NAMALWA (cell line): ENCODE results near the gene XAGE3.
"Not testable (repeated sequence)": the region's sequence is repeated elsewhere in the genome, so short reads cannot be mapped to it uniquely, and the experiment has no call there.

Experiments used
- DNase-seq: peaks from one replicate; pipeline ENCODE4 v3.0.0-alpha.2; 2015; ENCODE audit warnings: low spot score

The XAGE3 gene, protein sequence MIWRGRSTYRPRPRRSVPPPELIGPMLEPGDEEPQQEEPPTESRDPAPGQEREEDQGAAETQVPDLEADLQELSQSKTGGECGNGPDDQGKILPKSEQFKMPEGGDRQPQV

GRCh38 chrX:52867610-52868348, at the start of gene XAGE3:
XAGE3 (minus strand) TSS chrX:52868083; CDS start chrX:52867133, 950 bp downstream.
- no peak for DNase-seq

GRCh38 chrX:52914704-52915103, 46.8 kb upstream of the XAGE3 start:
- not testable (repeated sequence) for DNase-seq

DNA sequence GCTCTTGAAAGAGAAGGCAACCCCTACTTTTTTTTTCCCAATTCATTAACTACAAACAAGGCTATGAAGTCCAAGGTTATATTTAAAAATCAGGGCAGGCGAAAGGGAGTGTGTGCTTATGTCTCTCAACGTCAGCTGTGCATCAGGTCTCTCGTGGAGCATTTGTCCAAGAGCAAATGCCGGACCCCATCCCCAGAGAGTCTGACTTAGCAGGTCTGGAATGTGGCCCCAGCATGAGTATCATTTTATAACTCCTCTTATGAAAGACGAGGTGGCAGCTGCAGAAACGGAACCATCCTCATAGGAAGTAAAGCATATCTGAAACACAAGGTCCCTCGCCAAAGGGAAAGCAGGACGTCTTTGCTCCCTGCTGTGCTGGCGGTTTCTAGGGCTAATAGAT, 45.8 kb upstream of the XAGE3 start:
- DNase-seq, result not testable (repeated sequence)

DNA sequence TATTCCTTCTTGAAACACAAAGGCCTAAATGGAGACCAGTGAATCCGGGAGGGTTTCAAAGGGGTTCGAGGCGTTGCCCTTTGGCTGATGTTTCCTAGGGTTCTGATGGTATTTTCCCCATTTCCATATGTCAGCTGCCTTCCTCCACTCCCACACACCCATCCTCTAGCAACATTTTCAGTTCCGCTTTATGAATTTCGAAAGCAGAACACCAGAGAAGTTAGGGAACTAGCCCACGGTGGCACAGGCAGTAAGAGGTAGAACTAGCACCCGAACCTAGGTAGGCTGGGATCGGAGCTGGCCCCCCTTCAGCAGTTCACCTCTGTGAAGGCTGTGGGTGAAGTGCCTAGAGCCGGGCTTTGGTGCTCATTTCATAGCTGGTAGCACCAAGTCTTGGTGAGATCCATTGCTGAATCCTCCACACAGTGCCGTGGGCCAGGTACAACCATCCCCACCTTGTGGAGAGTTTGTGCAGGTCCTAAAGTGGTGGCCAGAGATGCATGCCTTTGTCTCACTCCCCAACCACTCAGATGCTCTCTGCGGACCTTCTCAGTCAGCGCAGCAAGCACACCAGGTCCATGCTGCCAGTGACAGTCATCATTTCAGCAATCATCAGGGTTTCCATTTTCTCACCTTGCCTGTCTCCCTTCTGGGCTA, 41.6 kb upstream of the XAGE3 start:
- DNase-seq, result not testable (repeated sequence)

DNA sequence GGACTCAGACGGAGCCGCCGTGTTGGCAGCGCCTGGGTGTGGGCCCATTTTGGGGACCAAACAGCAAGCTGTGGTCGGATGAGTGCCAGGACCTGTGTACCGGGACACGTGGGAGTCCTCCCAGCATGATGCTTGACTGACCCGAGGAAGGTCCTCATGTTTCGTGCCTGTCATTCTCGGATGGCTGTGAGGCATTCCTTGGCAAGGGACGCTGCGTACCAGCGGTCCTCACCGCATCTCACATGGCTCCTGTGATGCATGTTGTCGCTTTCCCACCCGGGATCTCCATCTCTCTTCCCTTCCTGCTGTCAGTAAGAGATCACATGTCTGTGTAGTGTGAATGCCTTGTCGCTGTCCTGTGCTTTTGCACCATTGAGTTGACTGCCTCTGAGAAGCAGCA, 40.0 kb upstream of the XAGE3 start:
- not testable (repeated sequence) for DNase-seq

GRCh38 chrX:52907137-52907536, 39.3 kb upstream of the XAGE3 start:
- DNase-seq, result not testable (repeated sequence)

DNA sequence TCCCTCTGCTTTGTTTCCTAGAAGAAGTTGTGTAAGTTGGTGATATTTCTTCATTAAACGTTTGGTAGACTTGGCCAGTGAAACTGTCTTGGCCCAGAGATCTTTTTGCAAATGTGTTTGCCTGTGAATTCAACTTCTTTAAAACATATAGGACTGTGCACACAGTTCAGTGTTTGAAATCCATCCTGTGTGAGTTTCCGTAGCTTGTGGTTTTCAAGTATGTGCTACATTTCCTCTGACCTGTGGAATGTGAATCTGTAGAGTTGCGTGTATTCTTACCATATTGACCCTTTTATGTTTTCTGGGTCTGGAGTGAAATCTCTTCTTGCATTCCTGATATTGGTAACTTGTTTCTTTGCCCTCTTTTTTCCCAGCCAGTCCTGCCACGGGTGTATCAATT, 38.2 kb upstream of the XAGE3 start:
- not testable (repeated sequence) for DNase-seq

- DNase-seq, result not testable (repeated sequence)
These were observed 37.6 kb upstream of the XAGE3 start for GRCh38 chrX:52905531-52905930.

DNA sequence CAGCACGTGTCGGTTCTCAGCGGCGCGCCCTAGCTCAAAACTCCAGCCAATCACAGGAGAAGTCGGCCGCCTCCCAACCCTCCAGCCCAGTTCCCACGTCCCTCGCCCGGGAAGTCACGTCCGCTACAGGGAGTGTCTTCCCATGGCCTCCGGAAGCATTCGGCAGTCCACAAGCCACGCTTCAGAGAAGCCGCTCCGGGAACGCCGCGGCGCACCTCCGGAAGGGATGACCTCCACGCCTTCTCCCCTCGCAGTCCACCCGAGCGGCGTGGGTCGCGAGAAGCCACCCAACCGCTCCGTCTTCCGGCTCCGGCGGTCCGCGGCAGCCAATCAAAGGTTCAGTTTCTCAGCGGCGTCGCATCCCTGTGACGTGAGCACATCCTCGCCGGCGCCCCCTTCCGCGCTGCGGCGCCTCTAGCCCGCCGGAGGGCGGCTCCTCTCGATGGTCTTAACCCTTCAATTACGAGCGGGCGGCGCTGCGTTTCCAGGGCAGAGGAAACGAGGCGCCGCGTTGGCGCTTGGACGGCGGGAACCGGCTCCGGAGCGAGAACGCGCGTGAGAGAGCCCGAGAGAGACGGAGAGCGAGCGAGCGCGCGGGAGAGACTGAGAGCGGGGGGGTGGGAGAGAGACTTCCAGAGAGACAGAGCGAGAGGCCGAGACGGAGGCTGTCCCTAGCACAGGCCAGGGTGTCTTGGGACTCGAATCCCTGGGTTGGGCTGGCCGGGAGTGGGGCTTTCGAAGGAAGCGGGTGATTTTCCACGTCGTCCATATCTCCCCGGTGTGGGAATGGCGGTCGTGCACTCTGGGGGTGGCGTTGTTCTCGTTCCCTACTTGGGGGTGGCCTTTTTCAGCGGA, 29.2 kb upstream of the XAGE3 start, which contains the start of gene FAM156B:
Gene FAM156B, plus strand, starts transcription at position 476 of the 855 bp plus-strand sequence. CDS start 9,896 bp downstream, outside the sequence.
- not testable (repeated sequence) for DNase-seq

GRCh38 chrX:52896438-52896837, 28.6 kb upstream of the XAGE3 start:
- not testable (repeated sequence) for DNase-seq

DNA sequence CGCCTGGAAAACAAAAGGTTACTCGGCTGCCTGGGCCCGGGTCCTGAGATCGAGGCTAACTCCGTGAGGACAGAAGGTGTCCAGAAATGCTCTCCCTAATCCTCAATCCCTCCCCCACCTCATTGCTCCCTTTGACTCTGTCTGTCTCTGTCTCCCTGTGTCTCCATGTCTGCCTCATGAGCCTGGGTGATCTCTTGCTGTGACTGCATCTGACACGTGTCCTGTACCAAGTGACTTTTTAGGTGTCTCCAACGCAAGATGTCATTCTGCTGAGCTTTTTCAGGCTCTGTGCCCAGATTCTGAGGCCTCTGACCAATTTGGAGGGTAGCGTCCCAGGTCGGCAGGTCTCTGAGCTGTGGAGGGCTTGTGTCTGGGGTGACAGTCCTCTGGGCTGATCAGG, 20.2 kb upstream of the XAGE3 start:
- DNase-seq, result not testable (repeated sequence)

- DNase-seq, result not testable (repeated sequence)
These were observed 19.6 kb upstream of the XAGE3 start for GRCh38 chrX:52887459-52887858.

DNA sequence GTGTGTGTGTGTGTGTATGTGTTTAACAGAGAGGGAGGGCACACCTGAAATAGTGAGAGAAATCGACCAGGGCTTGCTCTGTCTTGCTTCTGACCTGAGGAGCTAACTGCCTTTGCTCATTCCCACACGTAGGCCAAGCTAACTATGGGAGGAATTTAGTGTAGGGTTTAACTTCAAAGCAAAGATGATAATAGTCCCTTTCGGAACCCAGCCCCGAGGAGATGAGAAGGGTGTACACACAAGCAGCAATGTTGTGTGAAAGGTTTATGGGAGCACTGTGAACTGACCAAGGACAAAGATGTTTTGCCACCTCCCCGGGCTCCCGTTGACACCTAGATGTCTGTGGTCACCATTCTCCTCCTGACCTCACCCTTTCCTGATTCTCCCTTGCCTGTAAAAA, 8.5 kb upstream of the XAGE3 start:
- DNase-seq, result not testable (repeated sequence)

GRCh38 chrX:52875436-52875835, 7.6 kb upstream of the XAGE3 start:
- DNase-seq, result not testable (repeated sequence)

DNA sequence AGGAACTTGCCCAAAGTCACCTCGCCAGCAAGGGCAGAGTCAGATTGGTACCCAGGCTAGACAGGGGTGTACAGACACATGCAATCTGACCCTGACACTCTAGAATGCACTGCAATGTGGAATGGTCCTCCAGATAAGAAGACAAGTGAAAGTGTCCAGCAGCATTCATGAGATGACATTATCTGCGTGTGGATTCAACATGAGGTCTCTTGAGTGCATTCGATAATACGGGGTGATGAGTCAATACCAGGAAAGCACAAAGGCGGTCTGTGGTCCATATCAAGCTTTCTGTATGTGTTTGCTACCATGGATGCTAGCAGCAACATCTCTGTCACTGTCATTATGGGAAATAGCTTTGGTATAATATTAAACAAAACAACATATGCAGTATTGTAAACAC, 6.8 kb upstream of the XAGE3 start:
- DNase-seq, result no peak

- DNase-seq, result not testable (repeated sequence)
These were observed 5.9 kb upstream of the XAGE3 start for GRCh38 chrX:52873825-52874224.

DNA sequence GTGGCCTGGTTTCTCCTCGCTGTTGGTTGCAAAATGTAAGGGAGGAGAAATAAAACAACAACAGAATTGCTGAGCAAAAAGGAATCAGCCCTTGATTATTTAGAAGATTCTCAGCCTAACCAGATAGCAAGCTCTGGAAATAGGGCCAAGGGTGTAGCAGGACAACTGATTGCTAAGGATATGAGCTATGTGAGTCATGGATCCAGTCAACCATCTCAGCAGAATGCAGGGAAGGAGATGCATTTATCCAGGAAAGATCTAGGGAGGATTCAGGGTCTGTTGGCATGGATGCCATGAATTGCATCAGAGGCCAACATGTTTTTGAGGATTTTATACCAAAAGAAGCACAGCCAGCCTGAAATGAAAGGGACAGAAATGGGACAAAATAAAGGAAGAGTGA, 2.2 kb upstream of the XAGE3 start:
- no peak for DNase-seq

DNA sequence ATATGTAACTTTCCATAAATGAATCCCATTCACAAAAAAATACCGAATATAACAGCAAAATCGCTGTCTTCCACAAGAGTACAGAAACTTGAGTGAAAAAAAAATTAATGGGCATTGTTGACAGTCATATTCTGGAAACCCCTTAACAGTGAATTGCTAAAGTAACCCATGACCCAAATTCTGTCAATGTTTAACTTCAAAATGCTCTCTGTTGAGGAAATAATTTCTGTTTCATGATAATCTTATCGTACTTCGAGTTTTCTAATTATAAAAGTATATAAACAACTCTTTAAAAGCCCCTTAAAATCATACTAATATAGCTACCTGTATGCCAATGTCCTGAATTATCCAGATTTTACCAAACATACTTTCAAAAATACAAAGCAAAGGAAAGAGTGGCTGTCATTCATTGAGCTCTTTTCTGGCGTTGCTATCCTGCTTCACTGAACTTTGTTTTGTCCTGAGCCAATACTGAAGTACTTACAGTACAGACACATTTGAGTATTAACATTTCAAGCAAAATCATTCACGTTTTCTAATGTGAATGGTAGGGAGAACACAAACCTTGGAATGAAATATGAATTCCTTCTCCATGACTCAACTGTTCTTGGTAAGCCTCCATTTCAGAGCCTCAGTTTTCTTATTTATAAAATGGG, 2.4 kb downstream of the XAGE3 start:
- DNase-seq, result no peak

GRCh38 chrX:52856991-52857525, 10.8 kb downstream of the XAGE3 start:
- not testable (repeated sequence) for DNase-seq

GRCh38 chrX:52852110-52852860, 15.6 kb downstream of the XAGE3 start:
- no peak for DNase-seq

DNA sequence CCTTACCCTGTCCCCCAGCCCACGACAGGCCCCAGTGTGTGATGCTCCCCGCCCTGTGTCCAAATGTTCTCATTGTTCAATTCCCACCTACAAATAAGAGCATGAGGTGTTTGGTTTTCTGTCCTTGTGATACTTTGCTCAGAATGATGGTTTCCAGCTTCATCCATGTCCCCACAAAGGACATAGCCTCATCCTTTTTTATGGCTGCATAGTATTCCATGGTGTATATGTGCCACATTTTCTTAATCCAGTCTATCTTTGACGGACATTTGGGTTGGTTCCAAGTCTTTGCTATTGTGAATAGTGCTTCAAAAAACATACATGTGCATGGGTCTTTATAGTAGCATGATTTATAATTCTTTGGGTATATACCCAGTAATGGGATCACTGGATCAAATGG, 24.3 kb downstream of the XAGE3 start:
- not testable (repeated sequence) for DNase-seq
